Nephron (organoid): ENCODE data around the gene STPG2.

Source experiments
- H3K27ac Mint-ChIP-seq, 3 experiments: 2 replicates each; pipeline ENCODE4 v1.8.0; 2020; ENCODE audit warnings: mixed read lengths in 3 of 3, mild to moderate bottlenecking in 2 of 3, moderate library complexity in 1 of 3
- H3K27me3 Mint-ChIP-seq: 2 replicates; pipeline ENCODE4 v1.8.0; 2021; ENCODE audit warnings: low read depth, mild to moderate bottlenecking, moderate library complexity, mixed read lengths
- H3K36me3 Mint-ChIP-seq: 2 replicates; pipeline ENCODE4 v1.8.0; 2020; ENCODE audit warnings: low read depth, mixed read lengths
- H3K4me1 Mint-ChIP-seq: 2 replicates; pipeline ENCODE4 v1.8.0; 2020; ENCODE audit warnings: mixed read lengths
- H3K4me3 Mint-ChIP-seq, 3 experiments: 2 replicates each; pipeline ENCODE4 v1.8.0; 2020; ENCODE audit warnings: mild to moderate bottlenecking in 3 of 3, mixed read lengths in 3 of 3, moderate library complexity in 2 of 3
- H3K9me3 Mint-ChIP-seq: 2 replicates; pipeline ENCODE4 v1.8.0; 2020; ENCODE audit warnings: mixed read lengths
- TF ChIP-seq, protein P1 (sequence below), 3 experiments: fragments of 200-600 bp; sonication (generic); IDR thresholded peaks; one replicate each; pipeline ENCODE4 v1.5.0; 2021; ENCODE audit warnings: antibody characterized with exemption in 3 of 3; ENCODE audit not compliant: unreplicated experiment in 3 of 3

STPG2 gene

DNA sequence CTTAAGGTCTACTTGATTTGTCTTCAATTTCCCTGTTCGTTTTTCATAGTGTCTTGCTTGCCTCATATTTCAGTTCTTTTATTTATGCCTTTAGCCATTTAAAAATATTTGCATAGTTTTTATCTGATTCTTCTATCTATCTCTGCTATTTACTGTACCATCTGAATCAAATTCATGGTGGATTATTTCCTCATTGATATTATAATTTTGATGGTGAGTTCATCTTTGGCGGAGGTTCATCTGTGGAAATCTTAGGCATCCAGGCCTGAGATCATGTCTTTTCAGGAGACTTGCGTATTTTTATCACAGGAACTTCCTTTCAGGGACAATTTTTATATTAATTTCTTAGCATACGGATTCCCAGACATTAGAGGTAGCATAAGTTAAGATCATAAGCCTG is 275.2 kb downstream of the STPG2 start:
- peaks cover 17% of the 10 kb centered on the region for H3K4me1 Mint-ChIP-seq
- H3K4me3 Mint-ChIP-seq, result no peak overlapping the region
- H3K36me3 Mint-ChIP-seq, result no peaks in the 10 kb centered on the region
- H3K27me3 Mint-ChIP-seq, result no peaks in the 10 kb centered on the region
- peak overlapping the region; percentile 38 to 66 (median 40) for H3K27ac Mint-ChIP-seq
- H3K9me3 Mint-ChIP-seq, result peaks cover 6% of the 10 kb centered on the region
- TF ChIP-seq, protein P1, sequence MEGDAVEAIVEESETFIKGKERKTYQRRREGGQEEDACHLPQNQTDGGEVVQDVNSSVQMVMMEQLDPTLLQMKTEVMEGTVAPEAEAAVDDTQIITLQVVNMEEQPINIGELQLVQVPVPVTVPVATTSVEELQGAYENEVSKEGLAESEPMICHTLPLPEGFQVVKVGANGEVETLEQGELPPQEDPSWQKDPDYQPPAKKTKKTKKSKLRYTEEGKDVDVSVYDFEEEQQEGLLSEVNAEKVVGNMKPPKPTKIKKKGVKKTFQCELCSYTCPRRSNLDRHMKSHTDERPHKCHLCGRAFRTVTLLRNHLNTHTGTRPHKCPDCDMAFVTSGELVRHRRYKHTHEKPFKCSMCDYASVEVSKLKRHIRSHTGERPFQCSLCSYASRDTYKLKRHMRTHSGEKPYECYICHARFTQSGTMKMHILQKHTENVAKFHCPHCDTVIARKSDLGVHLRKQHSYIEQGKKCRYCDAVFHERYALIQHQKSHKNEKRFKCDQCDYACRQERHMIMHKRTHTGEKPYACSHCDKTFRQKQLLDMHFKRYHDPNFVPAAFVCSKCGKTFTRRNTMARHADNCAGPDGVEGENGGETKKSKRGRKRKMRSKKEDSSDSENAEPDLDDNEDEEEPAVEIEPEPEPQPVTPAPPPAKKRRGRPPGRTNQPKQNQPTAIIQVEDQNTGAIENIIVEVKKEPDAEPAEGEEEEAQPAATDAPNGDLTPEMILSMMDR (IDR thresholded peaks at IDR 0.05; ENCODE audit: unreplicated experiment in 3 of 3), result no peak

DNA sequence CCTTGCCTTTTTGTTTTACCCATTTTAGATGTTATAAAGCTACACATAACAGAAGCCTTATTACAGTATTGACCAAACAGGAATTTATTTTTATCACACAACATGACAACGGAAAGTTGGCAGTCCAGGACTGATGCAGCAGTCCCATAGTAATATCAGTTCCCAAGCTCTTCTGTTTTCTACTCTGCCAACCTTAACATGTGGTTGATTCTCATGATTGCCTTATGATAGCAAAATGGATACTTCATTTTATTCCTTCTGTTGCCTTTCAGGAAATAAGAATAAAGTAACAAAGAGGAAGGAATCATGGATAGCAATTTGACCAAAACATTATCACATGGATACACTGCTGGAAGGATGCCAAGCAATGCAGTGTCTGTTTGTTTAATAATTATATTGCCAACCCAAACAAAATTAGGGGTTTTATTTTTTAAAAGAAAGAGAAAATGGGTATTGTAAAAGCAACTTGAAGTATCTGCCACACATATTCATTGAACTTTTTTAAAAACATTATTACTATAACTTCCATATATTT is 275.7 kb downstream of the STPG2 start:
- no peaks in the 10 kb centered on the region for H3K27me3 Mint-ChIP-seq
- H3K4me1 Mint-ChIP-seq, result peaks cover 17% of the 10 kb centered on the region
- H3K4me3 Mint-ChIP-seq, result no peak overlapping the region
- H3K36me3 Mint-ChIP-seq, result no peaks in the 10 kb centered on the region
- H3K27ac Mint-ChIP-seq, result peak overlapping the region; percentile 66 to 86 (median 69)
- TF ChIP-seq, protein P1 (IDR thresholded peaks at IDR 0.05; ENCODE audit: unreplicated experiment in 3 of 3), result no peak
- peaks cover 11% of the 10 kb centered on the region for H3K9me3 Mint-ChIP-seq

DNA sequence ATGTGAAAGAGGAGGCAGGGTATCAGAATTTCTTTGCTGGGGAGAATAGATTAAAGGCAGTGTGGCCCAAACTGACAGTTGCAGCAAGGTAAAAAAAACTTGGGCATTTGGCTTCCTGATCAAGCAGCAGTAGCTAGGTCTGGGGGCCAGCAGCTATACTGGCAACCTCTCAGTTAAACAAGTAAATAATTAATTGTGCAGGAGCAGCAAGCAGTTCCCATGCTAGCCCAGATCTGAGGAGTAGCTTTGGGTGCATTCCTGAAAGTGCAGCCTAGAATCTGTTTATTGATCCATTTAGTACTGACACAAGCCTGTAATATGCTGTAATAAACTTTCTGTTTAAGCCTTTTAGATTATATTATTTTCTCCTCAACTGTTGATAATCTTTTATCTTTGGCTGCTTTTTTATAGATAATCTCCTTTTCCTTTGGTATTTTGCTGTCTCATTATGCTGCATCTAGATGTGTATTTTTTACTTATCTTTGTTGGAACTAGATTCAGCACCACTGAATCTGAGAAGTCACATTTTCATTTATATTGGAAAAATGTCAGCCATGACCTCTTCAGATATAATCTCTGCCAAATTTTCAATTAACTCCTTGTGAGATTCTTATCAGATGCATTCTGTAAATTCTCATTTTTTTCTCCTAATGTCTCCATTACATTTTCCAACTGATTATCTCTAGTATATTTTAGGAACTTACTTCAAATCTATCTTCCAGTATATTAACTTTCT is 276.3 kb downstream of the STPG2 start:
- TF ChIP-seq, protein P1 (IDR thresholded peaks at IDR 0.05; ENCODE audit: unreplicated experiment in 3 of 3), result no peak
- Mint-ChIP-seq H3K27me3 (no peaks in the 10 kb centered on the region), H3K36me3 (peaks cover 3% of the 10 kb centered on the region), H3K4me3 (no peak overlapping the region), H3K9me3 (peaks cover 17% of the 10 kb centered on the region), H3K4me1 (peaks cover 17% of the 10 kb centered on the region), H3K27ac (peak overlapping the region; percentile 66 to 86 (median 69))

DNA sequence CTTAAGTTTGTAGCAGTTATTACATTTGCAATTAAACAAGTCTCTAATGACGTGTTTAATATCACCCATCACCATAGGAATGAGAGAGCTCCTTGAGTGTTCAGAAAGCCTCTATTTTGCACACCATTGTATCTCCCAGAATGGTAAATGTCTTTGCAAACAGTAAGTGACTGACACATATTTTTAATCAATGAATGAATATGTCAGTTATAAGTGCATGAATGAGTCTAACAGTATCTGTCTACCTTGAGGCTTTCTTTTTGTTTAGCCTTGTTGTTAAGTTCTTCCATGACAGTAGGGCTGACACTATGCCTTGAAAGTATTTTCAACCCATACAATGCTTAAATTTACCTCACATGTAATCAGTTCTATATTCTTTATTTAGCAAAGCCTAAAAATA is 292.2 kb downstream of the STPG2 start:
- Mint-ChIP-seq H3K27me3 (no peaks in the 10 kb centered on the region), H3K4me3 (no peak overlapping the region), H3K36me3 (no peaks in the 10 kb centered on the region), H3K4me1 (no peaks in the 10 kb centered on the region), H3K27ac (peak overlapping the region in 1 of 3 experiments; percentile 46), H3K9me3 (peaks cover 3% of the 10 kb centered on the region)
- TF ChIP-seq, protein P1 (IDR thresholded peaks at IDR 0.05; ENCODE audit: unreplicated experiment in 3 of 3), result no peak

DNA sequence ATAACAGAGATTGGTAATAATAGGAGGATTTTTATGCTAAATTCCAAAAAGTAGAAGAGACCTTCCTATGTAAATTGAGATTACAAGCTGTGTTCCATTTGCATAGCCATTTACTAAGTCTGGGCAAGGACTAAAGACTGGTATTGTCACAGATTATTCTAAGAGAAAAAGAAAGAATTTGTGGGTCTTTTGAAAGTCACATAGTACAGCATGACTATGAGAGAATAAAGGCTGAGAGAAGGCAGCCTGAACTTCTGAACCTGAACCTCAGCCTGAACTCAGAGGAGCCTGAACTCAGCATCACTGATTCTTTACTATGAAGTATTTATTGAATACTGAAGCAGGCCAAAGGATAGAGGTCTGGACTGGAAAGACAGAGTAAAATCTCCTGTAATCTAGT is 297.5 kb downstream of the STPG2 start:
- no peak overlapping the region for H3K27ac Mint-ChIP-seq

More for the DNA sequence above, 297.5 kb downstream of the STPG2 start:
- Mint-ChIP-seq H3K36me3 (no peaks in the 10 kb centered on the region), H3K4me1 (no peaks in the 10 kb centered on the region), H3K9me3 (no peaks in the 10 kb centered on the region), H3K4me3 (no peak overlapping the region), H3K27me3 (no peaks in the 10 kb centered on the region)
- TF ChIP-seq, protein P1 (IDR thresholded peaks at IDR 0.05; ENCODE audit: unreplicated experiment in 3 of 3), result no peak
